Smooth muscle cell (in vitro differentiated cells): ENCODE measurements around the gene TGFBR3. TPM values are rescaled to one million over a fixed set of nuclear protein-coding genes. Genes with fewer than 3 reads are reported as not detected.

Experiments
- DNase-seq: peaks from one replicate; lab custom pipeline; 2025; ENCODE audit not compliant: unreplicated experiment; lab: John Stamatoyannopoulos, UW
- H2AFZ ChIP-seq: fragments of 200-600 bp; sonication (generic); 2 replicates; pipeline ENCODE4 v1.6.0; 2016; ENCODE audit warnings: antibody characterized with exemption, low read depth, mild to moderate bottlenecking
- H3F3A ChIP-seq: fragments of 200-600 bp; sonication (generic); 2 replicates; pipeline ENCODE4 v1.6.0; 2017; ENCODE audit warnings: antibody characterized with exemption, low read depth
- H3K27ac ChIP-seq: fragments of 200-600 bp; sonication (generic); 2 replicates; pipeline ENCODE4 v1.5.1; 2016; ENCODE audit warnings: low read depth, mild to moderate bottlenecking
- H3K27me3 ChIP-seq: fragments of 200-600 bp; sonication (generic); 2 replicates; pipeline ENCODE4 v1.6.1; 2016; ENCODE audit warnings: low read depth, mild to moderate bottlenecking
- H3K36me3 ChIP-seq: fragments of 200-600 bp; sonication (generic); 2 replicates; pipeline ENCODE4 v1.5.1; 2016; ENCODE audit warnings: low read depth
- H3K4me1 ChIP-seq: fragments of 200-600 bp; sonication (generic); 2 replicates; pipeline ENCODE4 v1.5.1; 2016; ENCODE audit warnings: low read depth
- H3K4me2 ChIP-seq: fragments of 200-600 bp; sonication (generic); 2 replicates; pipeline ENCODE4 v1.6.0; 2016; ENCODE audit warnings: mild to moderate bottlenecking
- H3K4me3 ChIP-seq: fragments of 200-600 bp; sonication (generic); 2 replicates; pipeline ENCODE4 v1.5.1; 2016; ENCODE audit warnings: mild to moderate bottlenecking
- H3K79me2 ChIP-seq: fragments of 200-600 bp; sonication (generic); 2 replicates; pipeline ENCODE4 v1.6.0; 2016; ENCODE audit warnings: low read depth, mild to moderate bottlenecking
- H3K9ac ChIP-seq: fragments of 200-600 bp; sonication (generic); 2 replicates; pipeline ENCODE4 v1.6.0; 2016; ENCODE audit warnings: low read depth
- H3K9me3 ChIP-seq: fragments of 200-600 bp; sonication (generic); replicated peaks from 2 replicates; pipeline ENCODE4 v1.5.1; 2016; ENCODE audit warnings: low read depth
- H4K20me1 ChIP-seq: fragments of 200-600 bp; sonication (generic); 2 replicates; pipeline ENCODE4 v1.6.0; 2016; ENCODE audit warnings: low read depth
- WGBS: methylation state at CpG from one replicate; pipeline ENCODE4 v1.1.7; 2016; ENCODE audit warnings: low lambda C conversion rate; 5-methylcytosine and 5-hydroxymethylcytosine counted together
- polyA plus RNA-seq: library from polyadenylated mRNA; unstranded; fragments of >200 nt; fragmentation: Nextera tagmentation; extraction: Ambion mirVana; gene quantifications from 2 replicates; pipeline ENCODE4 v1.2.1, GENCODE V29; 2016
- total RNA-seq: library from RNA; depleted of rRNA; stranded (reverse); fragments of >200 nt; gene quantifications from 2 replicates; pipeline ENCODE4 v1.2.3, GENCODE V29; 2014
- TF ChIP-seq, protein P1 (sequence below): fragments of 200-600 bp; sonication (generic); IDR thresholded peaks from 2 replicates; pipeline ENCODE4 v1.5.1; 2017; ENCODE audit warnings: borderline replicate concordance, mild to moderate bottlenecking, antibody characterized with exemption; ENCODE audit not compliant: insufficient read depth, poor library complexity, severe bottlenecking

Gene TGFBR3
- total and polyA plus RNA-seq, 2 experiments from 2014 or later, result 68.3 to 112 TPM

DNA sequence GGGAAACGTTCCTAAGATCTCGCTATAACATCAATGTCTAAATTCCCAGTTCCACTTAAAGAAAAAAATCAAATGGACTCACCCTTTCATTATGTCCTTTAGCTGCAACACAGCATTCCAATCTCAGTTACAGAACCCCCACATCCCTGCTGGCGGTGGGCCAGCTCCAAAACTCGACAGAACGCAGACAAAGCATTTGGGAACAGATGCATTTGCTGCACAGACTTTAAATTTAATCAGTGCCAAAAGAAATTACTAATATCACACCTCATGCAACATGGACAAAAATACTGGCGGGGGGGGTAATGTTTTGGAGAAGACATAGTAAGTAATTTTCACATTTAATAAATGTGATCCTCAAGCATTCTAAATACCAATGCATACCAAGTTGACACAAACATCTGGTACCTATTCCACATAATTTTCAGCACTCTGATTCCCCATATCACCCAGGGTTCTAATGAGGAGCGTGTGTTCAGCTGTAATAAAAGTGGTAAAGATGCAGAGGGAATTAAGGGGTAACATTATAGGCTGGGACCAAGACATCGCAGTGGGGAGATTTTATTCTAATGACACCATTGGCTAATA lies 79.7 kb downstream of the TGFBR3 start:
- Histone ChIP-seq H3K9ac (no peak overlapping the region), H3K36me3 (no peaks in the 10 kb centered on the region), H3F3A (no peaks in the 10 kb centered on the region), H4K20me1 (peaks cover 32% of the 10 kb centered on the region), H3K4me3 (no peak overlapping the region), H3K27me3 (no peaks in the 10 kb centered on the region), H3K4me2 (no peak overlapping the region), H3K27ac (no peak overlapping the region), H3K79me2 (peaks cover 49% of the 10 kb centered on the region), H3K4me1 (peaks cover 5% of the 10 kb centered on the region), H2AFZ (no peak overlapping the region), H3K9me3 (no peaks in the 10 kb centered on the region)
- WGBS, result 45% methylated on average over 8 of the region's 8 CpGs
- DNase-seq, result no peak
- TF ChIP-seq, protein P1, sequence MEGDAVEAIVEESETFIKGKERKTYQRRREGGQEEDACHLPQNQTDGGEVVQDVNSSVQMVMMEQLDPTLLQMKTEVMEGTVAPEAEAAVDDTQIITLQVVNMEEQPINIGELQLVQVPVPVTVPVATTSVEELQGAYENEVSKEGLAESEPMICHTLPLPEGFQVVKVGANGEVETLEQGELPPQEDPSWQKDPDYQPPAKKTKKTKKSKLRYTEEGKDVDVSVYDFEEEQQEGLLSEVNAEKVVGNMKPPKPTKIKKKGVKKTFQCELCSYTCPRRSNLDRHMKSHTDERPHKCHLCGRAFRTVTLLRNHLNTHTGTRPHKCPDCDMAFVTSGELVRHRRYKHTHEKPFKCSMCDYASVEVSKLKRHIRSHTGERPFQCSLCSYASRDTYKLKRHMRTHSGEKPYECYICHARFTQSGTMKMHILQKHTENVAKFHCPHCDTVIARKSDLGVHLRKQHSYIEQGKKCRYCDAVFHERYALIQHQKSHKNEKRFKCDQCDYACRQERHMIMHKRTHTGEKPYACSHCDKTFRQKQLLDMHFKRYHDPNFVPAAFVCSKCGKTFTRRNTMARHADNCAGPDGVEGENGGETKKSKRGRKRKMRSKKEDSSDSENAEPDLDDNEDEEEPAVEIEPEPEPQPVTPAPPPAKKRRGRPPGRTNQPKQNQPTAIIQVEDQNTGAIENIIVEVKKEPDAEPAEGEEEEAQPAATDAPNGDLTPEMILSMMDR, result no peak

DNA sequence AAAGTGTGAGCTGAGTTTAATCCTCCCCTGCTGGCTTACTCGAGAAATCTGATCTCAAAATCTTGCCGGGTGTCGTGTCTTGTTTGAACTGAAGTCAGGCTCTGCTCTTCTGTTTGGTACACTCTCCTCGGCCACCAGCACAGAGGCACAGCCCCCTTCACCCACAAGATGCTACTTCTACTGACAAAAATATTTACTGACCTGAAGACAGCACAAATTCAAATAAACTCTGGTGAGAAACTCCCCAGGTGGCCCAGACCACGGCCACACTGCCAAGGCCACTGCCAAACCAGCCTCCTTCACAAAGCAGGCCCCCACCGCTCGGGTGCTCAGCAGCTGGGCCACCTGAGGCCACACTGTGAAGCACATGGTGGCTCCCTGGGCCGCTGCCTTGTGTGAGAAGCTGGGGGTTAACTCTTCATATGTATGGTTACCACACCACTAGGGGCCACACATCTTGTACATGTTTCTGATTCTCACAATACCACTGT lies 80.6 kb downstream of the TGFBR3 start:
- WGBS, result 58% methylated on average over 8 of the region's 8 CpGs
- Histone ChIP-seq H3K4me3 (no peak overlapping the region), H3K9ac (no peak overlapping the region), H3K9me3 (no peaks in the 10 kb centered on the region), H4K20me1 (peaks cover 27% of the 10 kb centered on the region), H3F3A (no peaks in the 10 kb centered on the region), H3K27ac (no peak overlapping the region), H3K36me3 (no peaks in the 10 kb centered on the region), H3K79me2 (peaks cover 43% of the 10 kb centered on the region), H2AFZ (no peak overlapping the region), H3K27me3 (no peaks in the 10 kb centered on the region), H3K4me1 (peaks cover 5% of the 10 kb centered on the region), H3K4me2 (peak overlapping the region; percentile 33)
- DNase-seq, result no peak
- TF ChIP-seq, protein P1, result no peak

DNA sequence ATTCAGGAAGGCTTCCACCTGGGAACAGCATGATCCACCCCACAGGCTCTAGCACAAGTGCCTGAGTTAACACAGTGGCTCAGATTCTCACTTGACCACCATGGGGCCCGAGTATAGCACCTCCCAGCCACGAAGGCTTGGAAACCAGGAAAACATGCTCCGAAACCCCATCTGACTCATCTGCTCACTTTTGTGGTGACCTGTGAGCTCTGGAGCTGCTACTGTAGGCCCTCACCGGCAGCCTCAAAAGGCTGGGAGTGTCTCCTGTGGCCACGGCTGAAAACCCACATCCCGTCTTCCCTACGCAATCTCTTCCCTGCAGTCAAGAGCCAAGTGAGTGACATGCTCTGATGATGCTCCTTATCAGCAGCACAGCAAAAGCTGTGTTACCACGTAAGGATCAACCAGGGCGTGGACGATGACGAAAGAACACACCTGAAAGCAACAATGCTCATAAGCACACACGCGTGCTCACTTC lies 81.4 kb downstream of the TGFBR3 start:
- TF ChIP-seq, protein P1, result no peak
- 53% methylated on average over 13 of the region's 13 CpGs for WGBS
- Histone ChIP-seq H3K4me3 (no peak overlapping the region), H4K20me1 (peaks cover 26% of the 10 kb centered on the region), H3K27me3 (no peaks in the 10 kb centered on the region), H3K9me3 (no peaks in the 10 kb centered on the region), H3K79me2 (peaks cover 41% of the 10 kb centered on the region), H3F3A (peaks cover under 1% of the 10 kb centered on the region), H3K4me1 (peaks cover 5% of the 10 kb centered on the region), H3K36me3 (no peaks in the 10 kb centered on the region), H3K27ac (no peak overlapping the region), H3K9ac (no peak overlapping the region), H2AFZ (no peak overlapping the region), H3K4me2 (peak overlapping the region; percentile 33)
- no peak for DNase-seq
